ENCODE data around the gene FIZ1. TPM values are rescaled to one million over a fixed set of nuclear protein-coding genes. Genes with fewer than 3 reads are reported as not detected.

Gene FIZ1
- total and polyA plus RNA-seq, 2 of the 4 experiments (the other 2 are of a cell fraction): 1.3 to 5.9 TPM

DNA sequence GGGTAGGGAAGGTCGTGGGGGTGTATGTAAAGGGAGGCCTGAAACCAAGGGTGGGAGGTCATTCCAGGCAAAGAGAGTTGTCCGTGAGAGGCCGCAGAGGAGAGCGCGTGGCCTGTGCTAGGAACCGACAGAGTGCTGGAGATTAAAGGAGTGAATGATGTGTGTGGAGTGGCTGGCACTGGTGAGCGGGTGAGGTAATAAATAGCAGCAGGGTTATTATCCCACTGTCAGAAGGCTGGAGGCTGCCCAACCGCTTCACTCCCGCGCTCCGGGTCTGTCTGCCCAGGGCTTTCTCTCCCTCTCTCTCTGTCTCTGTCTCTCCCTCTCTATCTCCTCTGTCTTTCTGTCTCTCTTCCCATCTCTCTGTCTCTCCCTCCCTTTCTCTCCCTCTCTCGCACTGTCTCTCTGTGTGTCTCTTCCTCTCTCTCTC lies 36.0 kb downstream of the FIZ1 start:
- Histone ChIP-seq H4K20me1 (ENCODE audit: insufficient read depth, low read length) (no peaks in the 10 kb centered on the region), H3K27ac (ENCODE audit: insufficient read depth, low read length) (no peak overlapping the region), H4K8ac (ENCODE audit: low read depth in 2 of 2, low read length in 2 of 2) (no peak overlapping the region), H2AK9ac (replicated peaks; ENCODE audit: low read depth, low read length, poor library complexity) (no peak overlapping the region), H3K4me3 (ENCODE audit: insufficient read depth, low read depth, low read length) (no peak overlapping the region), H2BK120ac (ENCODE audit: low read depth, low read length) (no peak overlapping the region), H3K9me1 (ENCODE audit: insufficient read depth, low read length) (no peaks in the 10 kb centered on the region), H3K56ac (ENCODE audit: extremely low read depth, insufficient read depth, low read length) (no peak overlapping the region), H2BK20ac (ENCODE audit: low read depth, low read length) (no peak overlapping the region), H2AFZ (replicated peaks; ENCODE audit: low read length, poor library complexity) (no peak overlapping the region), H3K14ac (replicated peaks; ENCODE audit: low read depth, low read length) (no peak overlapping the region), H3K79me1 (ENCODE audit: low read depth in 1 of 2, low read length in 2 of 2) (no peaks in the 10 kb centered on the region), H2BK5ac (ENCODE audit: low read depth, low read length, poor library complexity, severe bottlenecking) (no peak overlapping the region), H3K27me3 (ENCODE audit: control insufficient read depth, insufficient read depth, low read length) (peaks cover 14% of the 10 kb centered on the region), H4K5ac (ENCODE audit: low read depth, low read length) (no peak overlapping the region), H3K18ac (ENCODE audit: low read depth, low read length) (no peak overlapping the region), H2AK5ac (ENCODE audit: low read depth, low read length) (no peak overlapping the region), H3K23ac (ENCODE audit: low read depth, low read length) (no peak overlapping the region), H3K4me1 (ENCODE audit: control insufficient read depth, insufficient read depth, low read length) (no peaks in the 10 kb centered on the region), H4K91ac (ENCODE audit: insufficient read depth, low read depth, low read length) (no peak overlapping the region), H3K9ac (ENCODE audit: low read depth, low read length) (no peak overlapping the region), H3K4me2 (ENCODE audit: low read depth, low read length) (no peak overlapping the region), H3K36me3 (ENCODE audit: control insufficient read depth, insufficient read depth, low read length) (no peaks in the 10 kb centered on the region), H3K4ac (ENCODE audit: low read depth, low read length) (no peak overlapping the region), H3K9me3 (ENCODE audit: control insufficient read depth, insufficient read depth, low read length) (peaks cover 5% of the 10 kb centered on the region; the same call in 1 of the 2 replicates), H2BK15ac (ENCODE audit: low read depth, low read length) (no peak overlapping the region)
- dilution Hi-C loops (cut with HindIII; ENCODE audit: low sequenced_read_pairs, unreplicated experiment) (no loop called here), intact Hi-C loops (cut with micrococcal nuclease) (no loop called here), in situ Hi-C loops (cut with MboI; ENCODE audit: low sequenced_read_pairs) (no loop called here)
- BruUV-seq (replicated peaks): no TSS peak
- no peak for TF ChIP-seq MAZ (IDR thresholded peaks at IDR 0.05; ENCODE audit: borderline replicate concordance, low read depth, low read length)
- TF ChIP-seq RFX5 (IDR thresholded peaks at IDR 0.05; ENCODE audit: low read depth, low read length): no peak
- no peak for TF ChIP-seq CEBPB (IDR thresholded peaks at IDR 0.05; ENCODE audit: low read depth, low read length)
- TF ChIP-seq, protein P1, sequence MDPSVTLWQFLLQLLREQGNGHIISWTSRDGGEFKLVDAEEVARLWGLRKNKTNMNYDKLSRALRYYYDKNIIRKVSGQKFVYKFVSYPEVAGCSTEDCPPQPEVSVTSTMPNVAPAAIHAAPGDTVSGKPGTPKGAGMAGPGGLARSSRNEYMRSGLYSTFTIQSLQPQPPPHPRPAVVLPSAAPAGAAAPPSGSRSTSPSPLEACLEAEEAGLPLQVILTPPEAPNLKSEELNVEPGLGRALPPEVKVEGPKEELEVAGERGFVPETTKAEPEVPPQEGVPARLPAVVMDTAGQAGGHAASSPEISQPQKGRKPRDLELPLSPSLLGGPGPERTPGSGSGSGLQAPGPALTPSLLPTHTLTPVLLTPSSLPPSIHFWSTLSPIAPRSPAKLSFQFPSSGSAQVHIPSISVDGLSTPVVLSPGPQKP (IDR thresholded peaks at IDR 0.05; ENCODE audit: borderline replicate concordance, low read depth, low read length): no peak
- no peak for TF ChIP-seq BHLHE40 (IDR thresholded peaks at IDR 0.05; ENCODE audit: low read depth, low read length)
- TF ChIP-seq FOS (IDR thresholded peaks at IDR 0.05; ENCODE audit: low read depth, low read length): no peak
- no peak for TF ChIP-seq NFE2L2 (IDR thresholded peaks at IDR 0.05; ENCODE audit: low read depth, low read length)
- TF ChIP-seq POLR2A (IDR thresholded peaks at IDR 0.05; ENCODE audit: low read depth, low read length): no peak
- TF ChIP-seq, protein P2, sequence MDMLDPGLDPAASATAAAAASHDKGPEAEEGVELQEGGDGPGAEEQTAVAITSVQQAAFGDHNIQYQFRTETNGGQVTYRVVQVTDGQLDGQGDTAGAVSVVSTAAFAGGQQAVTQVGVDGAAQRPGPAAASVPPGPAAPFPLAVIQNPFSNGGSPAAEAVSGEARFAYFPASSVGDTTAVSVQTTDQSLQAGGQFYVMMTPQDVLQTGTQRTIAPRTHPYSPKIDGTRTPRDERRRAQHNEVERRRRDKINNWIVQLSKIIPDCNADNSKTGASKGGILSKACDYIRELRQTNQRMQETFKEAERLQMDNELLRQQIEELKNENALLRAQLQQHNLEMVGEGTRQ (IDR thresholded peaks at IDR 0.05; ENCODE audit: low read depth, low read length): no peak
- ATAC-seq (ENCODE audit: low read depth) (0 out of 2 replicates have a peak, but pooled peaks have one; percentile 29), DNase-seq (no peak)
- ChIA-PET POLR2A (ENCODE audit: unreplicated experiment) (no interaction called here), CTCF (no interaction called here)
- 36% methylated on average over 11 of the region's 12 CpGs; no CpG with 5 or more reads in 1 of the 2 experiments for WGBS, 2 experiments (ENCODE audit: extremely low coverage in 2 of 2, insufficient read length in 1 of 2)
